HepG2 (cell line): ENCODE measurements around the gene CISH. TPM values are rescaled to one million over a fixed set of nuclear protein-coding genes. Genes with fewer than 3 reads are reported as not detected.

ENCODE experiments used
- ATAC-seq: fragments of 200-7000 bp; cut with Tn5 transposase; 3 replicates; pipeline ENCODE4 v1.9.1; 2020; ENCODE audit warnings: mild to moderate bottlenecking, moderate library complexity
- BruUV-seq: library from RNA; stranded (reverse); fragments of 400-500 nt; replicated peaks from 2 replicates; lab custom pipeline; 2021; lab: Mats Ljungman, UMichigan
- CTCF ChIA-PET: fragments of 300-600 bp; formaldehyde crosslinking; extraction: SDS; loops from one replicate; lab custom pipeline; 2021; ENCODE audit warnings: low total read pairs, inconsistent platforms, low intra/inter-chr PET ratio; lab: Yijun Ruan, JAX
- POLR2A ChIA-PET: fragments of 350-600 bp; sonication (Branson Sonifier 250); formaldehyde crosslinking; loops from one replicate; lab custom pipeline; 2020; ENCODE audit warnings: antibody characterized with exemption, inconsistent platforms; lab: Yijun Ruan, JAX
- DNase-seq: peaks from one replicate; pipeline ENCODE4 v3.0.0-alpha.2; 2015; ENCODE audit warnings: low spot score
- FAIRE-seq: peaks from 3 replicates; lab custom pipeline; 2011; peaks lifted over from hg19 to GRCh38; lab: Jason Lieb, UNC
- H2AFZ ChIP-seq: one replicate; pipeline ENCODE4 v1.6.1; 2011; ENCODE audit warnings: low read length, inconsistent platforms
- H3K27ac ChIP-seq: fragments of 300-600 bp; 3 replicates; pipeline ENCODE4 v1.8.0; 2011; ENCODE audit warnings: mixed run types, mild to moderate bottlenecking, mixed read lengths, low read length, inconsistent platforms; ENCODE audit not compliant: insufficient read depth; ENCODE audit errors: extremely low read length
- H3K27me3 ChIP-seq, 2 experiments: fragments of 200-600 bp in 1 of 2; 2 replicates in 1 of 2; 3 replicates in 1 of 2; pipeline versions ENCODE4 v1.6.0 to v1.8.0; 2011; ENCODE audit warnings: low read length in 2 of 2, mild to moderate bottlenecking in 2 of 2, moderate library complexity in 2 of 2, inconsistent platforms in 1 of 2; ENCODE audit not compliant: insufficient read depth in 2 of 2, control insufficient read depth in 1 of 2
- H3K36me3 ChIP-seq, 2 experiments: fragments of 200-600 bp in 1 of 2; replicated peaks in 1 of 2; 2 replicates in 1 of 2; 3 replicates in 1 of 2; pipeline versions ENCODE4 v1.5.1 to v1.8.0; 2011; ENCODE audit warnings: low read length in 2 of 2, inconsistent platforms in 1 of 2; ENCODE audit not compliant: insufficient read depth in 2 of 2, control insufficient read depth in 1 of 2
- H3K4me1 ChIP-seq: 2 replicates; pipeline ENCODE4 v1.5.1; 2012; ENCODE audit warnings: low read length, inconsistent platforms; ENCODE audit not compliant: insufficient read depth
- H3K4me2 ChIP-seq: 2 replicates; pipeline ENCODE4 v1.6.0; 2011; ENCODE audit warnings: low read depth, low read length, inconsistent platforms
- H3K4me3 ChIP-seq, 3 experiments: fragments of 200-600 bp in 1 of 3; sonication (generic), shearing (Covaris generic) in 1 of 3; replicated peaks in 1 of 3; 2 replicates each; pipeline ENCODE4 v1.5.1; 2011 to 2016; ENCODE audit warnings: low read length in 3 of 3, inconsistent platforms in 2 of 3, low read depth in 2 of 3, mild to moderate bottlenecking in 2 of 3, control low read depth in 1 of 3, mixed read lengths in 1 of 3; ENCODE audit not compliant: insufficient read depth in 1 of 3
- H3K79me2 ChIP-seq: one replicate; pipeline ENCODE4 v1.6.1; 2011; ENCODE audit warnings: low read length, inconsistent platforms; ENCODE audit not compliant: insufficient read depth
- H3K9ac ChIP-seq: 2 replicates; pipeline ENCODE4 v1.6.0; 2011; ENCODE audit warnings: mild to moderate bottlenecking, low read depth, low read length, inconsistent platforms; ENCODE audit not compliant: insufficient read depth
- H3K9me3 ChIP-seq: 2 replicates; pipeline ENCODE4 v1.5.1; 2012; ENCODE audit warnings: mild to moderate bottlenecking, low read length
- H4K20me1 ChIP-seq: 2 replicates; pipeline ENCODE4 v1.6.0; 2011; ENCODE audit warnings: inconsistent platforms, mild to moderate bottlenecking, low read length, moderate library complexity; ENCODE audit not compliant: insufficient read depth
- AHR ChIP-seq: IDR thresholded peaks from 2 replicates; pipeline ENCODE4 v1.6.1; 2018; ENCODE audit warnings: missing genetic modification reagents, missing compliant biosample characterization
- BCL6 ChIP-seq: IDR thresholded peaks from 2 replicates; pipeline ENCODE4 v1.6.1; 2016; ENCODE audit warnings: missing genetic modification reagents, missing compliant biosample characterization
- FOSL2 ChIP-seq: sonication (generic); formaldehyde crosslinking; IDR thresholded peaks from 2 replicates; pipeline ENCODE4 v1.4.0; 2020; ENCODE audit warnings: missing genetic modification reagents
- TEAD3 ChIP-seq: optimal IDR thresholded peaks from 2 replicates; pipeline ENCODE3; 2016; ENCODE audit warnings: borderline replicate concordance
- YY1 ChIP-seq: IDR thresholded peaks from 2 replicates; pipeline ENCODE4 v1.6.1; 2011; ENCODE audit warnings: low read length, low read depth, moderate library complexity, mild to moderate bottlenecking; ENCODE audit not compliant: insufficient read depth, insufficient replicate concordance
- WGBS: methylation state at CpG from one replicate; pipeline ENCODE4 v1.1.6; 2017; ENCODE audit warnings: low lambda C conversion rate; 5-methylcytosine and 5-hydroxymethylcytosine counted together
- in situ Hi-C: cut with HindIII; loops from 2 replicates; pipeline ENCODE4 v1.10.0; 2017; ENCODE audit warnings: low pct_unique_long_range_greater_than_20kb; ENCODE audit not compliant: extremely low pct_ligation_motif_present
- intact Hi-C: fragments of 100-400 bp; cut with micrococcal nuclease; formaldehyde crosslinking; loops from one replicate; pipeline ENCODE4 v1.10.0; 2022; ENCODE audit not compliant: unreplicated experiment
- polyA plus RNA-seq, 8 experiments: library from polyadenylated mRNA; depleted of rRNA in 3 of 8; stranded (reverse) in 7 of 8; unstranded in 1 of 8; fragments of >200 nt; fragmentation: Illumina TruSeq in 4 of 8; extraction: Trizol in 4 of 8; gene quantifications; 2 replicates each; pipeline versions ENCODE4 v1.2.1 to v1.2.3, GENCODE V29; 2011 to 2016; ENCODE audit warnings: low read depth in 4 of 8, missing spikeins in 1 of 8, mixed read lengths in 1 of 8; ENCODE audit not compliant: insufficient read depth in 1 of 8
- total RNA-seq, 5 experiments: library from RNA; depleted of rRNA; stranded (reverse); fragments of >200 nt; fragmentation: Illumina TruSeq; extraction: Trizol; gene quantifications; 2 replicates each; pipeline ENCODE4 v1.2.3, GENCODE V29; 2016; ENCODE audit warnings: low read depth in 1 of 5
- TF ChIP-seq, protein P1 (sequence below): sonication (generic); formaldehyde crosslinking; conservative IDR thresholded peaks from 2 replicates; pipeline ENCODE4 v1.8.0; 2022; ENCODE audit warnings: missing genetic modification reagents

Gene CISH
- total and polyA plus RNA-seq, 2 of the 13 experiments (the other 11 are each of a cell fraction or from before 2014, with no cell fraction given): 0.91 to 1.5 TPM

DNA sequence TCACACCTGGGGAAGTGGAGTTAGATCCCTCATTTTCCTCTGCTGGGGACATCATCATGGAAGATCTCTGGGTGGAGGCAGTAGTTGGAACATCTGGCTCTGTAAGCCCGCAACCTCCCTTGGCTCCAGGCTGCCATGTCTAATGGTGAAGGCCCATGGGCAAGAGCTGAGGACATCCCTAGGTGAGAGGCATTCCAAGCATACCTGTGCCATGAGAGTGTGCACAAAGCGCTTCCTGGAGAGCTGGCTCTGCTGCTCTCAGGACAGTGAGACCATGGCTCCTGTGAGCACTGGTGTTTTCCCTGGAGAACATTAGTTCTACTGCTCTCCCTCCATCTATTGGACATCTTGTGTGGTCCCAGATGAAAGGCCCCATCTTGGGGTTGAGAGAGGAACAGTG lies 13.1 kb upstream of the CISH start:
- in situ Hi-C loops: no loop called here
- Histone ChIP-seq H4K20me1 (no peaks in the 10 kb centered on the region), H2AFZ (no peak overlapping the region), H3K4me1 (peaks cover 20% of the 10 kb centered on the region), H3K9ac (no peak overlapping the region), H3K36me3 (peaks cover 3 to 10% of the 10 kb centered on the region in 2 experiments; a peak in 2 of 5 replicates), H3K4me2 (no peak overlapping the region), H3K4me3 (no peak overlapping the region), H3K79me2 (no peaks in the 10 kb centered on the region), H3K9me3 (no peaks in the 10 kb centered on the region), H3K27me3 (no peaks in the 10 kb centered on the region), H3K27ac (no peak overlapping the region)
- POLR2A ChIA-PET: interaction anchor here (0.8 kb wide), 1 partner anchor 287 kb away, joined by 3 read pairs; no protein-coding TSS in a partner anchor
- FAIRE-seq (no peak), DNase-seq (peak; percentile 45), ATAC-seq (peak; percentile 69)
- WGBS: no CpG with 5 or more reads among the region's 2 CpGs
- intact Hi-C loops: no loop called here
- CTCF ChIA-PET: no interaction called here
- no TSS peak for BruUV-seq
- TF ChIP-seq, protein P1, sequence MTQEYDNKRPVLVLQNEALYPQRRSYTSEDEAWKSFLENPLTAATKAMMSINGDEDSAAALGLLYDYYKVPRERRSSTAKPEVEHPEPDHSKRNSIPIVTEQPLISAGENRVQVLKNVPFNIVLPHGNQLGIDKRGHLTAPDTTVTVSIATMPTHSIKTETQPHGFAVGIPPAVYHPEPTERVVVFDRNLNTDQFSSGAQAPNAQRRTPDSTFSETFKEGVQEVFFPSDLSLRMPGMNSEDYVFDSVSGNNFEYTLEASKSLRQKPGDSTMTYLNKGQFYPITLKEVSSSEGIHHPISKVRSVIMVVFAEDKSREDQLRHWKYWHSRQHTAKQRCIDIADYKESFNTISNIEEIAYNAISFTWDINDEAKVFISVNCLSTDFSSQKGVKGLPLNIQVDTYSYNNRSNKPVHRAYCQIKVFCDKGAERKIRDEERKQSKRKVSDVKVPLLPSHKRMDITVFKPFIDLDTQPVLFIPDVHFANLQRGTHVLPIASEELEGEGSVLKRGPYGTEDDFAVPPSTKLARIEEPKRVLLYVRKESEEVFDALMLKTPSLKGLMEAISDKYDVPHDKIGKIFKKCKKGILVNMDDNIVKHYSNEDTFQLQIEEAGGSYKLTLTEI (CRISPR knock-in tag): no peak
- TF ChIP-seq YY1 (no peak), BCL6 (0 out of 2 replicates have a peak, but pooled peaks have one; percentile 39), FOSL2 (CRISPR knock-in tag) (peak; percentile 65; the same call in 1 of the 2 replicates), AHR (CRISPR knock-in tag) (no peak), TEAD3 (CRISPR knock-in tag) (peak; percentile 98)
